Activated T-helper 17 cell treated with anti-CD3 and anti-CD28 coated beads, Interleukin-2, amount 50 U/mL, for 72 hours (primary cell): Measurements from ENCODE around the gene SPDL1. TPM values are rescaled to one million over a fixed set of nuclear protein-coding genes. Genes with fewer than 3 reads are reported as not detected.

ENCODE experiments used
- ATAC-seq: fragments of 150-1000 bp; cut with Tn5 transposase; replicated peaks from 2 replicates; pipeline ENCODE4 v1.10.0; 2021; ENCODE audit warnings: mild to moderate bottlenecking, moderate library complexity
- H3K27ac Mint-ChIP-seq: one replicate; pipeline ENCODE4 v1.8.0; 2022; ENCODE audit warnings: mixed read lengths
- H3K27me3 Mint-ChIP-seq: one replicate; pipeline ENCODE4 v1.8.0; 2022; ENCODE audit warnings: mixed read lengths
- H3K36me3 Mint-ChIP-seq: one replicate; pipeline ENCODE4 v1.8.0; 2022; ENCODE audit warnings: low read depth, mild to moderate bottlenecking, mixed read lengths
- H3K4me1 Mint-ChIP-seq: one replicate; pipeline ENCODE4 v1.8.0; 2022; ENCODE audit warnings: mixed read lengths
- H3K4me3 Mint-ChIP-seq: one replicate; pipeline ENCODE4 v1.8.0; 2022; ENCODE audit warnings: mild to moderate bottlenecking, mixed read lengths
- H3K9me3 Mint-ChIP-seq: one replicate; pipeline ENCODE4 v1.8.0; 2022; ENCODE audit warnings: mixed read lengths
- total RNA-seq, 2 donors: library from RNA; stranded (reverse); gene quantifications; one replicate each; pipeline ENCODE4 v1.2.3, GENCODE V29; 2022

SPDL1 gene
- total RNA-seq, 2 donors from 2014 or later, result 22.8 to 38.4 TPM

GRCh38 chr5:169652057-169652456, 68.5 kb downstream of the SPDL1 start:
- peaks cover 4% of the 10 kb centered on the region for H3K9me3 Mint-ChIP-seq
- no peak for ATAC-seq
- H3K4me3 Mint-ChIP-seq, result peak overlapping the region; percentile 84
- H3K4me1 Mint-ChIP-seq, result peaks cover 74% of the 10 kb centered on the region
- peak overlapping the region; percentile 99 for H3K27ac Mint-ChIP-seq
- no peaks in the 10 kb centered on the region for H3K27me3 Mint-ChIP-seq
- peaks cover 67% of the 10 kb centered on the region for H3K36me3 Mint-ChIP-seq

GRCh38 chr5:169653091-169653490, 69.5 kb downstream of the SPDL1 start:
- Mint-ChIP-seq H3K4me3 (no peak overlapping the region), H3K27me3 (no peaks in the 10 kb centered on the region), H3K4me1 (peaks cover 71% of the 10 kb centered on the region), H3K27ac (peak overlapping the region; percentile 99), H3K9me3 (peaks cover 4% of the 10 kb centered on the region), H3K36me3 (peaks cover 70% of the 10 kb centered on the region)
- no peak for ATAC-seq

Other genes with a start within 250 kb of the SPDL1 start
- gene DOCK2, start 53.5 kb downstream of the SPDL1 start, total RNA-seq, result 100 to 1,000 TPM; 229 to 244 TPM